Activated CD8-positive, alpha-beta T cell treated with anti-CD3 and anti-CD28 coated beads for 36 hours (primary cell): ENCODE measurements around the gene ATP5PD. TPM values are rescaled to one million over a fixed set of nuclear protein-coding genes. Genes with fewer than 3 reads are reported as not detected.

Source experiments
- ATAC-seq: fragments of 200-7000 bp; cut with Tn5 transposase; one replicate; pipeline ENCODE4 v1.10.0; 2021; ENCODE audit warnings: mild to moderate bottlenecking, moderate library complexity
- CTCF ChIA-PET: fragments of 350-600 bp; sonication (Branson Sonifier 250); formaldehyde crosslinking; loops from one replicate; lab custom pipeline; 2021; ENCODE audit warnings: antibody characterized with exemption; lab: Charles Lee
- POLR2A ChIA-PET: fragments of 350-600 bp; sonication (Branson Sonifier 250); formaldehyde crosslinking; loops from one replicate; lab custom pipeline; 2021; ENCODE audit warnings: antibody characterized with exemption; lab: Charles Lee
- DNase-seq: peaks from one replicate; pipeline ENCODE4 v3.0.0-alpha.2; 2020
- H3K27ac Mint-ChIP-seq: one replicate; pipeline ENCODE4 v1.8.0; 2021; ENCODE audit warnings: mild to moderate bottlenecking, mixed read lengths
- H3K27me3 Mint-ChIP-seq: one replicate; pipeline ENCODE4 v1.8.0; 2021; ENCODE audit warnings: mixed read lengths
- H3K36me3 Mint-ChIP-seq: one replicate; pipeline ENCODE4 v1.8.0; 2021; ENCODE audit warnings: low read depth, mixed read lengths
- H3K4me1 Mint-ChIP-seq: one replicate; pipeline ENCODE4 v1.8.0; 2021; ENCODE audit warnings: low read depth, mixed read lengths
- H3K4me3 Mint-ChIP-seq: one replicate; pipeline ENCODE4 v1.8.0; 2021; ENCODE audit warnings: mild to moderate bottlenecking, moderate library complexity, mixed read lengths
- H3K9me3 Mint-ChIP-seq: one replicate; pipeline ENCODE4 v1.8.0; 2021; ENCODE audit warnings: mixed read lengths
- intact Hi-C: fragments of 100-400 bp; cut with micrococcal nuclease; formaldehyde crosslinking; loops from one replicate; pipeline ENCODE4 v1.10.0; 2022
- total RNA-seq, 2 experiments: library from RNA; stranded (reverse); gene quantifications; one replicate each; pipeline ENCODE4 v1.2.3, GENCODE V29; 2021
- TF ChIP-seq, protein P1 (sequence below): fragments of 200-600 bp; IDR thresholded peaks from one replicate; pipeline ENCODE4 v1.8.0; 2022; ENCODE audit warnings: antibody characterized with exemption, mild to moderate bottlenecking

The ATP5PD gene
- total RNA-seq, 2 experiments from 2014 or later: 177 to 183 TPM

DNA sequence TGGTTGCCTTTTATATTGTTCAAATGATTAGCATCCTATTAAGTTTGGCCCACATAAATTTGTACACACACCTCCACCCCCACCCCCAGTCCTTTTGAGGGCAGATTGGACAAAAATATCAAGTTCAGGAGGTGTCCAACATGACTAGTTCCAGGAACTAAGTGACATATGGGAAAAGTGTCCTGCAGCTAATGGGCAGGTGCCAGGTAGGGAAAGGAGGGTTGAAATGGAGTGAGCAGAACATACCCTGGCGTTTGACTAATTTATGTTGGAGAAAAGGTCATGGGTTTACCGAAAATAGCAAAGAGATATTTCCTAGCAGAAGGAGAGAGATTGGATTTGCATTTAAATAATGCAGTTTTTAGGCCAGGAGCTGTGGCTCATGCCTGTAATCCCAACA, 5.2 kb upstream of the ATP5PD start:
- no peaks in the 10 kb centered on the region for H3K27me3 Mint-ChIP-seq
- H3K4me1 Mint-ChIP-seq: peaks cover 26% of the 10 kb centered on the region
- no peak overlapping the region for H3K27ac Mint-ChIP-seq
- peaks cover 17% of the 10 kb centered on the region for H3K36me3 Mint-ChIP-seq
- POLR2A ChIA-PET: interaction anchor here (1.3 kb wide), 1 partner anchor 72 kb away, joined by 3 read pairs; no protein-coding TSS in a partner anchor
- TF ChIP-seq, protein P1, sequence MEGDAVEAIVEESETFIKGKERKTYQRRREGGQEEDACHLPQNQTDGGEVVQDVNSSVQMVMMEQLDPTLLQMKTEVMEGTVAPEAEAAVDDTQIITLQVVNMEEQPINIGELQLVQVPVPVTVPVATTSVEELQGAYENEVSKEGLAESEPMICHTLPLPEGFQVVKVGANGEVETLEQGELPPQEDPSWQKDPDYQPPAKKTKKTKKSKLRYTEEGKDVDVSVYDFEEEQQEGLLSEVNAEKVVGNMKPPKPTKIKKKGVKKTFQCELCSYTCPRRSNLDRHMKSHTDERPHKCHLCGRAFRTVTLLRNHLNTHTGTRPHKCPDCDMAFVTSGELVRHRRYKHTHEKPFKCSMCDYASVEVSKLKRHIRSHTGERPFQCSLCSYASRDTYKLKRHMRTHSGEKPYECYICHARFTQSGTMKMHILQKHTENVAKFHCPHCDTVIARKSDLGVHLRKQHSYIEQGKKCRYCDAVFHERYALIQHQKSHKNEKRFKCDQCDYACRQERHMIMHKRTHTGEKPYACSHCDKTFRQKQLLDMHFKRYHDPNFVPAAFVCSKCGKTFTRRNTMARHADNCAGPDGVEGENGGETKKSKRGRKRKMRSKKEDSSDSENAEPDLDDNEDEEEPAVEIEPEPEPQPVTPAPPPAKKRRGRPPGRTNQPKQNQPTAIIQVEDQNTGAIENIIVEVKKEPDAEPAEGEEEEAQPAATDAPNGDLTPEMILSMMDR: no peak
- intact Hi-C loops: no loop called here
- DNase-seq: no peak
- no peak for ATAC-seq
- H3K4me3 Mint-ChIP-seq: no peak overlapping the region
- CTCF ChIA-PET: no interaction called here
- H3K9me3 Mint-ChIP-seq: no peaks in the 10 kb centered on the region

DNA sequence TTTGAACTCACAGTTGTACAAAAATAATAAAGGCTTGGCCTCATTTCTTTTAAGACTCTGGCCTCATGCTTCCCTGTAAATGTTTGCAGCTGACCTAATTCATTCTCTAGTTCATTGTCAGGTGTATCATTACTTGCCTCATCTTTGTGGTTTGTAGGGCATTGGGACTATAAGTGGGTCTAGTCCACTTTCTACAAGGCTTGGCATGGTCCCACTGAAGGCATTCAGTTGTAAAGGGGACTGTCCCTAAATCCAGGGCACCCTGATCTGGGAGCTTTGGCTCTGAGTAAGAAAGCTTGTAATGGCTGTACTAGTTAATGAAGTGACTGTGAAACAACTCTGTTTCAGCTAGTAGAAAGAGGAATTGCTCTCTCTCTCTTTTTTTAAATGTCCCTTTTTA, 2.9 kb upstream of the ATP5PD start:
- Mint-ChIP-seq H3K4me3 (no peak overlapping the region), H3K27ac (no peak overlapping the region), H3K27me3 (no peaks in the 10 kb centered on the region), H3K36me3 (peaks cover 14% of the 10 kb centered on the region), H3K4me1 (peaks cover 34% of the 10 kb centered on the region), H3K9me3 (no peaks in the 10 kb centered on the region)
- CTCF ChIA-PET: interaction anchor here (1.8 to 2.1 kb wide), 2 partner anchors 82 to 152 kb away, joined by 7 to 11 read pairs; partner anchors contain the start of gene NT5C
- POLR2A ChIA-PET: interaction anchor here (1.5 kb wide), 1 partner anchor 9 kb away, joined by 5 read pairs; no protein-coding TSS in a partner anchor
- intact Hi-C loops: no loop called here
- DNase-seq (no peak), ATAC-seq (no peak)
- TF ChIP-seq, protein P1: no peak

DNA sequence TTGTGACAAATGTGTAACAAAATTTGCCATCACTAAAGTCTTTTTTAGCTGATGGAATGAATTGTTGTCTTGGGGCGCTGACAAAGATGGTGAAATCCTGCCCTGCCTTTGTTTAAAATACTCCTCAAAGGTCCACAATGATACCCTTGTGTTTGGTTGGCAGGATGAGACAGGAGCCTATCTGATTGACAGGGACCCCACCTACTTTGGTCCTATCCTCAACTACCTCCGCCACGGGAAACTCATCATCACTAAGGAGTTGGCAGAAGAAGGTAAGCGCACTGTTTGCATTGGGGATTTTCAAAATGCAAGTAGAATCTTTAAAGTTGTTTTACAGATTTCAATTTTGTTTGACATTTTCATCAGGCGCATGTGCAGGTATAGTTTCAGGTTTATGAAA, 2.3 kb upstream of the ATP5PD start:
- H3K36me3 Mint-ChIP-seq: peaks cover 11% of the 10 kb centered on the region
- TF ChIP-seq, protein P1: no peak
- DNase-seq (no peak), ATAC-seq (no peak)
- CTCF ChIA-PET: interaction anchor here (0.8 to 2.1 kb wide), 7 partner anchors 11 to 152 kb away, joined by 3 to 11 read pairs (median 5); partner anchors contain the start of gene NT5C
- no peak overlapping the region for H3K27ac Mint-ChIP-seq
- POLR2A ChIA-PET: interaction anchor here (0.6 to 1.6 kb wide), 5 partner anchors 9 to 486 kb away, joined by 3 to 9 read pairs (median 4); partner anchors contain the start of gene ARMC7
- intact Hi-C loops: no loop called here
- no peaks in the 10 kb centered on the region for H3K9me3 Mint-ChIP-seq
- H3K4me3 Mint-ChIP-seq: no peak overlapping the region
- no peaks in the 10 kb centered on the region for H3K27me3 Mint-ChIP-seq
- peaks cover 37% of the 10 kb centered on the region for H3K4me1 Mint-ChIP-seq

- no peaks in the 10 kb centered on the region for H3K27me3 Mint-ChIP-seq
- POLR2A ChIA-PET: interaction anchor here (0.6 to 1.6 kb wide), 6 partner anchors 8 to 487 kb away, joined by 3 to 9 read pairs (median 4); partner anchors contain the start of gene ARMC7
- TF ChIP-seq, protein P1: no peak
- peaks cover 10% of the 10 kb centered on the region for H3K36me3 Mint-ChIP-seq
- CTCF ChIA-PET: interaction anchor here (0.8 to 2.1 kb wide), 7 partner anchors 12 to 153 kb away, joined by 3 to 11 read pairs (median 5); partner anchors contain the start of gene NT5C
- H3K9me3 Mint-ChIP-seq: no peaks in the 10 kb centered on the region
- peak overlapping the region; percentile 90 for H3K27ac Mint-ChIP-seq
- no peak for ATAC-seq
- peaks cover 40% of the 10 kb centered on the region for H3K4me1 Mint-ChIP-seq
- intact Hi-C loops: no loop called here
- H3K4me3 Mint-ChIP-seq: peak overlapping the region; percentile 98
- DNase-seq: no peak
Measured at GRCh38 chr17:75048249-75048878, 1.6 kb upstream of the ATP5PD start.
